ENCODE data around the gene IL24.
"Not testable (repeated sequence)": the region's sequence is repeated elsewhere in the genome, so short reads cannot be mapped to it uniquely, and the experiment has no call there.

The IL24 gene, protein sequence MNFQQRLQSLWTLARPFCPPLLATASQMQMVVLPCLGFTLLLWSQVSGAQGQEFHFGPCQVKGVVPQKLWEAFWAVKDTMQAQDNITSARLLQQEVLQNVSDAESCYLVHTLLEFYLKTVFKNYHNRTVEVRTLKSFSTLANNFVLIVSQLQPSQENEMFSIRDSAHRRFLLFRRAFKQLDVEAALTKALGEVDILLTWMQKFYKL

DNA sequence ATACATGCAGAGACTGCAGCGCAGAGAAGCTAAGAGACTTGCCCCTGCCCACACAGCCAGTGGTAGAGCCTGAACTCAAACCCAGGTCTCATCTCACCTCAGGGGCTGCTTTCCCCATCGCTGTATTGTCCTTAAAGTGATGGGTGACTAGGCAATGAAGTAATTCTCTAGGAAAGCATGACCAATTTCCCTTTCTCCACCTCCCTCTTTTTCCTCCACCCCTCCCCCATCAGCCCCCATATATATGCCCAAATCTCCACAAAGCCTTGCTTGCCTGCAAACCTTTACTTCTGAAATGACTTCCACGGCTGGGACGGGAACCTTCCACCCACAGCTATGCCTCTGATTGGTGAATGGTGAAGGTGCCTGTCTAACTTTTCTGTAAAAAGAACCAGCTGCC is at the start of gene IL24:
IL24 (plus strand) TSS at position 269 of the 400 bp plus-strand sequence. CDS start 390 bp downstream, outside the sequence.
- DNase-seq: no peak

DNA sequence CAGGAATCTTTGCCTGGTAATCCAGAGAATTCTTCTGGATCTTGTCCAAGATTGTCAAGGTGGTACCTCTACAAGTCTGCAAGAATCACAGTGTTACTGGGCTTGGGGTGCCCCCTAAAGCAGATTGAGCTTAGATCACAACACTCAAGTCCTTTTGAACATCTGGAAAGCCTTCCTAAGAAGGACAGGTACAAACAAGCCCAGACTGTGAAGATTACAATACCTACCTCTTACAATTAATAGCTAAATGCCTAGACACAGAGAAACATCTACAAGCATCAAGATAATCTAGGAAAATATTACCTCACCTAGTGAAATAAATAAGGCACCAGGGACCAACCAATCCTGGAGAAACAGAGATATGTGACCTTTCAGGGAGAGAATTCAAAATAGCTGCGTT is 49.3 kb upstream of the IL24 start:
- no peak for DNase-seq

DNA sequence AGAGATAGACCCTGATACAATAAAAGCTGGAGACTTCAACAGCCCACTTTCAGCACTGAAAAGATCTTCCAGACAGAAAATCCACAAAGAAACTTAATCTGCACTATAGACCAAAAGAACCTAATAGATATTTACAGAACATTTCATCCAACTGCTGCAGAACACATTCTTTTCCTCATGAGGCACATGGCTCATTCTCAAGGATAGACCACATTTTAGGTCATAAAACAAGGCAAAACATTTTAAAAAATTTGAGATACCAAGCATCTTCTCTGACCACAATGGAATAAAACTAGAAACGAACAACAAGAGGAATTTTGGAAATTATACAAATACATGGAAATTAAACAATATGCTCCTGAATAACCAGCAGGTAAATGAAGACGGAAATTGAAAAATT is 46.8 kb upstream of the IL24 start:
- DNase-seq: no peak

GRCh38 chr1:206851341-206852010 is 45.8 kb upstream of the IL24 start:
- no peak for DNase-seq

GRCh38 chr1:206852662-206853061 is 44.6 kb upstream of the IL24 start:
- not testable (repeated sequence) for DNase-seq

DNA sequence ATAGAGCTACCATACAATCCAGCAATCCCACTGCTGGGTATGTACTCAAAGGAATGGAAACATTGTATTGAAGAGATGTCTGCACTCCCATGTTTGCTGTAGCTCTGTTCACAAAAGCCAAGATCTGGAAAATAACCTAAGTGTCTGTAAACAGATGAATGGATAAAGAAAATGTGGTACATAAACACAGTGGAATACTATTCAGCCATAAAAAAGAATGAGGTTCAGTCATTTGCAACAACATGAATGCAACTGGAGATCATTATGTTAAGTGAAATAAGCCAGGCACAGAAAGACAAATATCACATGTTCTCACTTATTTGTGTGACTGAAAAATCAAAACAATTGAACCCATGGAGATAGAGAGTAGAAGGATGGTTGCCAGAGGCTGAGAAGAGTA is 43.5 kb upstream of the IL24 start:
- DNase-seq: not testable (repeated sequence)

DNA sequence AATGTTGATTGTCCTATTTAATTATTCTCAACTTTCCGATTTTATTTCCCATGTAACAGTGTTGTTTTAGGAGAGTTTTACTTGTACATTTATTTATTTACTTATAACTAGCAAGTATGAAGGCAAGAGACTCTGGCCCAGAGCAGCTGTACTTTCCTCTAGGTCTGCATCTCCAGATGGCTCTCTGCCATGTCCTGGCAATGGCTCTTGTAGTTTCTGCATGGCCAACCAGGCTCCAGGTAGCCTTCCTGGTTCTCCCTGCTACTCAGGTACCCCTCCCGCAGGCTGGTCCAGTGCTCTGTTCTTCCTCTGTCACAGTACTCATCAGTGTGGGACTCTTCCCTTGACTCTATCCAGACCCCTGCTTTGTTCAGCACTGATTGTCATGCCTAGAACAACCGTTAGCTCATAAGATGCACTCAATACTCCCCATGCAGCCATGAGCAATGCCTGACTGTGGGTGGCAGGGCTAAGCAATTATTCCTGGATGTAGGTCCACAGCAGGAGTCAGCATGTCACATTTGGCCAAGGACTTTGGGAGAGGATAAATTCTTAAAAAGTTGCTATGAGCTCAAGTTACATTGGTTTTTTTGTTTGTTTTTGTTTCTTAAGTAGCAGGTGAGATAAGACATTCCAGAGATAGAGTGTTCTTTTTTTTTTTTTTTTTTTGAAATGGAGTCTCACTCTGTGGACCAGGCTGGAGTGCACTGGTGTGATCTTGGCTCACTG is 42.7 kb upstream of the IL24 start:
- DNase-seq: peak; percentile 22

DNA sequence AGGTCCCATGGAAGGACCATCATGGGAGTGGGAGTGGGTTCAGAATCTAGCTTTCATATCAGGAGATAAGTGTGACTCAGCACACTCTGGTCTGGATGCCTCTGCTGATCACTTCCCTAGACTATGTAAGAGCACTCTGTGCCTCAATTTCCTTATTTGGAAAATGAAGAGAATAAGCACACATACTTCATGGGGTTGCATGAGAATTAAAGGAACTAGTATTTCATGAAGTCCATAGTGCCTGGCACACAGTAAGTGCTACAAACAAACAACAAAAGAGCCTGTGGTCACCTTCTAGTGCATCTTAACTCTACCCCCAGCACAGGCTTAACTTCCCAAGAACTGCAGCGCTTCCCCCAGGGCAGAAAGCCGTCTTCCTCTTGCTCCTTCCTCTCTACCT is 41.4 kb upstream of the IL24 start:
- DNase-seq: no peak

- no peak for DNase-seq
Observed at GRCh38 chr1:206856674-206857464, 40.4 kb upstream of the IL24 start.

GRCh38 chr1:206859082-206859521 is 38.1 kb upstream of the IL24 start:
- no peak for DNase-seq

GRCh38 chr1:206860165-206860564 is 37.1 kb upstream of the IL24 start:
- no peak for DNase-seq

DNA sequence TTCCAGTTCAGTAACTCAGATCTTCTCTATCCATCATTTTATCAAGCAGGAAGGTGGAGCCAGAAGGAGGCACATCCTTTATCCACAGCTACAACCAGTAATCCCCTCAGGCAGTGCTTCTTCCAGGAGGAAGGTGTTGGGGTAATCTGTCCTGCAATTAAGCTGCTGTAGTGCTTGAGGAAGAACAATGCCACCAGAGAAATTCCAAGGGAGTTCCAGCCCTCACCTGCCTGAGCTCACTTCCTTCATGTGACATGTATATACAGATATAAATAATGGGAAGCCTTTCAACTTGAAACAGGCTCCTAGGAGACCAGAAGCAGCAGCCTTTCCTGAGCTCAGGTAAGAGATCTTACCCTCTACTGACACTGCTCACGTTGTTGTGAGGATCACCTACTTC is 34.0 kb upstream of the IL24 start:
- no peak for DNase-seq

- no peak for DNase-seq
Observed at GRCh38 chr1:206864939-206865671, 32.1 kb upstream of the IL24 start, which contains the start of gene IL20. IL20 (plus strand) TSS chr1:206865623; CDS start chr1:206865853, 230 bp downstream.

DNA sequence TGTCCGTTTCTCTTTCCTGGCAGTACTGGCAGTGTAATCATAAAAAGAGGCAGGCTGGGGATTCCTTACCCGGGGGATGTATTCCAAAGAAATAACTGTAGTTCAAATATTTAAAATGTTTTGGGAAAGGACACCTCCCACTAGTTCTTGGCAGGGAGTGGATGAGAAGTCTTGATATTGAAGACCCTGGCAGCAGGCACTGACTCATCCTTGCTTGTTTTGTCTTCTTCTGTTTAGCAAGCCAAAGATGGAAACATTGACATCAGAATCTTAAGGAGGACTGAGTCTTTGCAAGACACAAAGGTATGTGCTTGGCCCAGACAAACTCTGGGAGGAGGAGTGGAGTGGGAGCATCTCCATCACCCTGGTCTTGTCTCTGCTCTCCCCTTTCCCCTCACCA is 31.2 kb upstream of the IL24 start:
- DNase-seq: no peak

DNA sequence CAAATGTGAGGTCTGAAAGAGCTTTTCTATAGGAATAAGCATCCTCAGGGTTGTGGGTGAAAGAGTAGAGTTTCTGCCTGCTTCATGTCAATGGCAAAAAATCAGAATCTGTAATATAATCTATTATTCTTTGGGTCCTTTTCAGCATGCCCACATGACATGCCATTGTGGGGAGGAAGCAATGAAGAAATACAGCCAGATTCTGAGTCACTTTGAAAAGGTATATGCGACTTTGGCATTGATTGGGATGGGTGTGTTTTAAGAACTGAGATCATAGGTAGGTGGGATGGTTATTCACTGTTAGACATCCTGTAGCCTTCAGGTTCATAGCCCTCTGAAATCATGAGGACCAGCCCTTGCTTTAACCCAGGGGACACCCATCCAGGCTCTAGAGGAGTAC is 30.0 kb upstream of the IL24 start:
- DNase-seq: no peak

- no peak for DNase-seq
Observed at GRCh38 chr1:206867716-206868115, 29.5 kb upstream of the IL24 start.

- no peak for DNase-seq
Observed at GRCh38 chr1:206868264-206868663, 29.0 kb upstream of the IL24 start.

- DNase-seq: no peak
Observed at GRCh38 chr1:206872139-206872538, 25.1 kb upstream of the IL24 start.

GRCh38 chr1:206873603-206874188 is 23.5 kb upstream of the IL24 start:
- no peak for DNase-seq

- no peak for DNase-seq
Observed at GRCh38 chr1:206875752-206876377, 21.4 kb upstream of the IL24 start.

DNA sequence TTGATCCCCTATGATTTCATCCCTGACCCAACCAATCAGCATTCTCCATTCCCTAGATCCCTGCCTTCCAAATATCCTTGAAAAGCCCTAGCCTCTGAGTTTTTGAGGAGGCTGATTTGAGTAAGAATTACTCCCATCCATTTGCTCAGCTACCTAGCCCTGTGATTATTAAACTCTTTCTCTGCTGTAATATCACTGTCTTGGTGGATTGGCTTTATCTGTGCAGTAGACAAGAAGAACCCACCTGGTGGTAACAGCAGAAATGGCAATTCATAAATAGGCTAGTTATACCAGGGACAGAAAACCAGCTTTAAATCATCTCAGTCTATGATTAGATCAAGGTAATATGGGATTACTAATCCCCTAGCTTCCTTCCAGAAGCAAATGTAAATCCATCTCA is 18.8 kb upstream of the IL24 start:
- no peak for DNase-seq

GRCh38 chr1:206880314-206880713 is 16.9 kb upstream of the IL24 start:
- no peak for DNase-seq
